GM12875 (cell line): ENCODE measurements around the gene RBX1.

ENCODE experiments used
- H3K4me3 ChIP-seq: one replicate; pipeline ENCODE4 v1.5.1; 2011; ENCODE audit warnings: low read depth, low read length, control low read depth
- CTCF ChIP-seq: IDR thresholded peaks from 2 replicates; pipeline ENCODE4 v1.5.1; 2011; ENCODE audit warnings: low read depth, mild to moderate bottlenecking, control low read depth, inconsistent platforms, low read length, moderate library complexity, borderline replicate concordance; ENCODE audit not compliant: insufficient read depth

Gene RBX1

GRCh38 chr22:41021613-41022454 is 70.7 kb downstream of the RBX1 start:
- peak overlapping the region; percentile 60 for H3K4me3 ChIP-seq
- peak; percentile 18; the same call in 1 of the 2 replicates for TF ChIP-seq CTCF

GRCh38 chr22:41022470-41023298 is 71.5 kb downstream of the RBX1 start:
- peak overlapping the region; percentile 60 for H3K4me3 ChIP-seq
- no peak for TF ChIP-seq CTCF
